HCT116 (cell line): ENCODE measurements around the gene BCAS4. TPM values are rescaled to one million over a fixed set of nuclear protein-coding genes. Genes with fewer than 3 reads are reported as not detected.

Experiments
- ATAC-seq: fragments of 200-7000 bp; cut with Tn5 transposase; 2 replicates; pipeline ENCODE4 v1.9.1; 2020; ENCODE audit warnings: mild to moderate bottlenecking, moderate library complexity
- BruUV-seq: library from RNA; stranded (reverse); fragments of 400-500 nt; replicated peaks from 2 replicates; lab custom pipeline; 2021; lab: Mats Ljungman, UMichigan
- CTCF ChIA-PET: fragments of 300-600 bp; sonication (Branson Sonifier 250); formaldehyde crosslinking; loops from one replicate; lab custom pipeline; 2021; ENCODE audit warnings: antibody characterized with exemption; lab: Charles Lee
- POLR2A ChIA-PET: fragments of 300-600, 350-600 bp; sonication (Branson Sonifier 250); formaldehyde crosslinking; loops from one replicate; lab custom pipeline; 2021; ENCODE audit warnings: antibody characterized with exemption; lab: Charles Lee
- RAD21 ChIA-PET, 2 experiments: fragments of 300-600 bp; sonication (Branson Sonifier 250); formaldehyde crosslinking; loops; one replicate each; lab custom pipeline; 2023; ENCODE audit warnings: low total read pairs in 2 of 2; ENCODE audit not compliant: uncharacterized antibody in 2 of 2, unreplicated experiment in 2 of 2, low non-redundant PET in 1 of 2; lab: Charles Lee
- DNase-seq: peaks from one replicate; pipeline ENCODE4 v3.0.0-alpha.2; 2010; ENCODE audit warnings: low read depth, low spot score
- H2AFZ ChIP-seq: fragments of 200-600 bp; shearing (Covaris generic), sonication (generic); 2 replicates; pipeline ENCODE4 v1.6.1; 2017; ENCODE audit warnings: low read depth, mixed run types, mixed read lengths, antibody characterized with exemption, low read length; ENCODE audit not compliant: poor library complexity, severe bottlenecking
- H3K27ac ChIP-seq: 2 replicates; pipeline ENCODE4 v1.5.1; 2012; ENCODE audit warnings: low read depth, low read length
- H3K27me3 ChIP-seq: fragments of 200-600 bp; sonication (generic); 2 replicates; pipeline ENCODE4 v1.6.1; 2016; ENCODE audit warnings: mixed run types, low read length, mixed read lengths; ENCODE audit not compliant: insufficient read depth
- H3K36me3 ChIP-seq, 2 experiments: fragments of 200-500 bp in 1 of 2; fragments of 200-600 bp in 1 of 2; sonication (Bioruptor generic) in 1 of 2; sonication (generic) in 1 of 2; 2 replicates each; pipeline versions ENCODE4 v1.5.1 to v1.6.1; 2014 to 2016; ENCODE audit warnings: low read length in 2 of 2, inconsistent platforms in 1 of 2, mixed read lengths in 1 of 2, mixed run types in 1 of 2; ENCODE audit not compliant: insufficient read depth in 2 of 2, control insufficient read depth in 1 of 2
- H3K4me1 ChIP-seq, 2 experiments: fragments of 200-600 bp in 1 of 2; sonication (generic) in 1 of 2; 2 replicates each; pipeline versions ENCODE4 v1.5.1 to v1.6.1; 2012 to 2017; ENCODE audit warnings: low read length in 2 of 2, inconsistent platforms in 1 of 2, mild to moderate bottlenecking in 1 of 2, mixed read lengths in 1 of 2, mixed run types in 1 of 2, moderate library complexity in 1 of 2; ENCODE audit not compliant: insufficient read depth in 2 of 2, control insufficient read depth in 1 of 2
- H3K4me2 ChIP-seq: fragments of 200-600 bp; sonication (generic); 2 replicates; pipeline ENCODE4 v1.6.1; 2017; ENCODE audit warnings: mixed run types, low read length, mixed read lengths
- H3K4me3 ChIP-seq, 2 experiments: fragments of 200-600 bp in 1 of 2; sonication (generic) in 1 of 2; replicated peaks in 1 of 2; 2 replicates each; pipeline ENCODE4 v1.5.1; 2011 to 2016; ENCODE audit warnings: low read length in 2 of 2, control low read depth in 1 of 2, low read depth in 1 of 2, mild to moderate bottlenecking in 1 of 2, mixed read lengths in 1 of 2, mixed run types in 1 of 2
- H3K79me2 ChIP-seq: fragments of 200-600 bp; sonication (generic); 2 replicates; pipeline ENCODE4 v1.6.1; 2017; ENCODE audit warnings: mild to moderate bottlenecking, mixed run types, low read length, moderate library complexity, mixed read lengths; ENCODE audit not compliant: insufficient read depth
- H3K9ac ChIP-seq: fragments of 200-600 bp; sonication (generic); 2 replicates; pipeline ENCODE4 v1.6.1; 2016; ENCODE audit warnings: low read length, mixed read lengths
- H3K9me2 ChIP-seq: fragments of 200-600 bp; sonication (generic), shearing (Covaris generic); 2 replicates; pipeline ENCODE4 v1.6.1; 2017; ENCODE audit warnings: mixed run types, mild to moderate bottlenecking, moderate library complexity; ENCODE audit not compliant: insufficient read depth
- H3K9me3 ChIP-seq, 2 experiments: fragments of 200-500 bp in 1 of 2; fragments of 200-600 bp in 1 of 2; sonication (Bioruptor generic) in 1 of 2; sonication (generic) in 1 of 2; 2 replicates each; pipeline ENCODE4 v1.6.1; 2014 to 2017; ENCODE audit warnings: low read length in 2 of 2, mixed read lengths in 2 of 2, inconsistent platforms in 1 of 2, low read depth in 1 of 2, mild to moderate bottlenecking in 1 of 2, mixed run types in 1 of 2, moderate library complexity in 1 of 2; ENCODE audit not compliant: control insufficient read depth in 1 of 2, insufficient read depth in 1 of 2
- H4K20me1 ChIP-seq: fragments of 200-600 bp; sonication (generic), shearing (Covaris generic); 2 replicates; pipeline ENCODE4 v1.6.1; 2017; ENCODE audit warnings: mixed run types, mild to moderate bottlenecking, moderate library complexity; ENCODE audit not compliant: insufficient read depth
- ATF3 ChIP-seq: IDR thresholded peaks from 2 replicates; pipeline ENCODE4 v1.6.1; 2012
- EGR1 ChIP-seq: IDR thresholded peaks from 2 replicates; pipeline ENCODE4 v1.6.1; 2012; ENCODE audit warnings: low read depth
- ELF1 ChIP-seq: IDR thresholded peaks from 2 replicates; pipeline ENCODE4 v1.6.1; 2012; ENCODE audit warnings: low read depth, borderline replicate concordance
- EZH2 ChIP-seq: fragments of 200-600 bp; sonication (generic); IDR thresholded peaks from 2 replicates; pipeline ENCODE4 v1.6.1; 2017; ENCODE audit warnings: antibody characterized with exemption, mixed run types
- FOSL1 ChIP-seq: IDR thresholded peaks from 2 replicates; pipeline ENCODE4 v1.6.1; 2012; ENCODE audit warnings: low read depth
- RAD21 ChIP-seq: IDR thresholded peaks from 2 replicates; pipeline ENCODE4 v1.6.1; 2012; ENCODE audit warnings: low read depth, mild to moderate bottlenecking
- SIN3A ChIP-seq: IDR thresholded peaks from 2 replicates; pipeline ENCODE4 v1.6.1; 2012; ENCODE audit warnings: low read depth
- SP1 ChIP-seq: IDR thresholded peaks from 2 replicates; pipeline ENCODE4 v1.6.1; 2012; ENCODE audit warnings: low read depth
- TCF7L2 ChIP-seq: IDR thresholded peaks from 2 replicates; pipeline ENCODE4 v1.7.0; 2011; ENCODE audit warnings: borderline replicate concordance, inconsistent platforms; ENCODE audit not compliant: insufficient read depth, insufficient read length; ENCODE audit errors: extremely low read depth
- YY1 ChIP-seq: IDR thresholded peaks from 2 replicates; pipeline ENCODE4 v1.6.1; 2011; ENCODE audit warnings: low read length, low read depth, moderate library complexity, mild to moderate bottlenecking; ENCODE audit not compliant: insufficient replicate concordance; ENCODE audit errors: extremely low read depth
- ZBTB33 ChIP-seq: IDR thresholded peaks from 2 replicates; pipeline ENCODE4 v1.6.1; 2011; ENCODE audit warnings: mild to moderate bottlenecking, low read length, moderate library complexity; ENCODE audit not compliant: insufficient replicate concordance; ENCODE audit errors: extremely low read depth
- ZFX ChIP-seq: fragments of 450-650 bp; IDR thresholded peaks from 2 replicates; pipeline ENCODE4 v1.6.1; 2017
- intact Hi-C: fragments of 100-400 bp; cut with micrococcal nuclease; formaldehyde crosslinking; loops from 2 replicates; pipeline ENCODE4 v1.10.0; 2022
- total RNA-seq: library from RNA; stranded (reverse); gene quantifications from one replicate; pipeline ENCODE4 v1.2.1, GENCODE V29; 2021; ENCODE audit not compliant: unreplicated experiment
- TF ChIP-seq, protein P1 (sequence below), 3 experiments: fragments of 200-600 bp in 1 of 3; sonication (generic) in 1 of 3; IDR thresholded peaks in 2 of 3; conservative IDR thresholded peaks in 1 of 3; 2 replicates each; pipeline ENCODE4 v1.5.1; 2012 to 2017; ENCODE audit warnings: low read depth in 2 of 3, low read length in 2 of 3, antibody characterized with exemption in 1 of 3, borderline replicate concordance in 1 of 3, control low read depth in 1 of 3, mild to moderate bottlenecking in 1 of 3, mixed read lengths in 1 of 3, mixed run types in 1 of 3, moderate library complexity in 1 of 3; ENCODE audit not compliant: insufficient read depth in 1 of 3
- TF ChIP-seq, protein P2 (sequence below): IDR thresholded peaks from 2 replicates; pipeline ENCODE4 v1.6.1; 2012

Gene BCAS4
- total RNA-seq, 1 experiment from 2014 or later = 18.9 TPM

- H4K20me1 ChIP-seq = peaks cover 23% of the 10 kb centered on the region; the same call in 1 of the 2 replicates
- BruUV-seq = no TSS peak
- H3K79me2 ChIP-seq = peaks cover 93% of the 10 kb centered on the region
- ChIA-PET RAD21 (no interaction called here), CTCF (interaction anchor here (1.5 kb wide), 1 partner anchor 104 kb away, joined by 3 read pairs; the partner anchor contains the start of gene BCAS4), POLR2A (no interaction called here)
- no peaks in the 10 kb centered on the region for H3K9me3 ChIP-seq
- no peaks in the 10 kb centered on the region for H3K9me2 ChIP-seq
- intact Hi-C loops = no loop called here
- H3K36me3 ChIP-seq = peaks cover 32 to 60% of the 10 kb centered on the region in 2 experiments
- no peak overlapping the region for H3K4me3 ChIP-seq
- H2AFZ ChIP-seq = no peak overlapping the region
- TF ChIP-seq ELF1 (no peak), EGR1 (no peak), EZH2 (no peak), TCF7L2 (no peak), SP1 (no peak), SIN3A (no peak)
- H3K4me1 ChIP-seq = no peaks in the 10 kb centered on the region
- DNase-seq (no peak), ATAC-seq (no peak)
- no peak overlapping the region for H3K4me2 ChIP-seq
- no peaks in the 10 kb centered on the region for H3K27me3 ChIP-seq
- H3K27ac ChIP-seq = no peak overlapping the region
- no peak overlapping the region for H3K9ac ChIP-seq
These were observed 103.6 kb downstream of the BCAS4 start for GRCh38 chr20:50898475-50898874.

GRCh38 chr20:50900261-50900660, 105.4 kb downstream of the BCAS4 start:
- no peak overlapping the region for H2AFZ ChIP-seq
- intact Hi-C loops = no loop called here
- H3K4me2 ChIP-seq = no peak overlapping the region
- CTCF ChIA-PET = interaction anchor here (1.8 kb wide), 1 partner anchor 29 kb away, joined by 9 read pairs; no protein-coding TSS in a partner anchor
- H4K20me1 ChIP-seq = peaks cover 39% of the 10 kb centered on the region; the same call in 1 of the 2 replicates
- peaks cover 95% of the 10 kb centered on the region for H3K79me2 ChIP-seq
- POLR2A ChIA-PET = no interaction called here
- H3K27me3 ChIP-seq = no peaks in the 10 kb centered on the region
- no peaks in the 10 kb centered on the region for H3K9me2 ChIP-seq
- no TSS peak for BruUV-seq
- RAD21 ChIA-PET = no interaction called here
- ATAC-seq (no peak), DNase-seq (no peak)
- H3K9me3 ChIP-seq = no peaks in the 10 kb centered on the region
- no peaks in the 10 kb centered on the region for H3K4me1 ChIP-seq
- H3K36me3 ChIP-seq = peaks cover 30 to 52% of the 10 kb centered on the region in 2 experiments
- TF ChIP-seq RAD21 (no peak), ELF1 (no peak), ZFX (no peak), EZH2 (no peak), YY1 (no peak), EGR1 (no peak), ZBTB33 (no peak), FOSL1 (no peak), ATF3 (no peak), SIN3A (no peak)
- TF ChIP-seq, protein P1, sequence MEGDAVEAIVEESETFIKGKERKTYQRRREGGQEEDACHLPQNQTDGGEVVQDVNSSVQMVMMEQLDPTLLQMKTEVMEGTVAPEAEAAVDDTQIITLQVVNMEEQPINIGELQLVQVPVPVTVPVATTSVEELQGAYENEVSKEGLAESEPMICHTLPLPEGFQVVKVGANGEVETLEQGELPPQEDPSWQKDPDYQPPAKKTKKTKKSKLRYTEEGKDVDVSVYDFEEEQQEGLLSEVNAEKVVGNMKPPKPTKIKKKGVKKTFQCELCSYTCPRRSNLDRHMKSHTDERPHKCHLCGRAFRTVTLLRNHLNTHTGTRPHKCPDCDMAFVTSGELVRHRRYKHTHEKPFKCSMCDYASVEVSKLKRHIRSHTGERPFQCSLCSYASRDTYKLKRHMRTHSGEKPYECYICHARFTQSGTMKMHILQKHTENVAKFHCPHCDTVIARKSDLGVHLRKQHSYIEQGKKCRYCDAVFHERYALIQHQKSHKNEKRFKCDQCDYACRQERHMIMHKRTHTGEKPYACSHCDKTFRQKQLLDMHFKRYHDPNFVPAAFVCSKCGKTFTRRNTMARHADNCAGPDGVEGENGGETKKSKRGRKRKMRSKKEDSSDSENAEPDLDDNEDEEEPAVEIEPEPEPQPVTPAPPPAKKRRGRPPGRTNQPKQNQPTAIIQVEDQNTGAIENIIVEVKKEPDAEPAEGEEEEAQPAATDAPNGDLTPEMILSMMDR (IDR thresholded peaks at IDR 0.05 in 2 of 3, conservative IDR thresholded peaks at IDR 0.05 in 1 of 3; ENCODE audit: borderline replicate concordance in 1 of 3, insufficient read depth in 1 of 3, low read depth in 2 of 3, low read length in 2 of 3) = no peak
- TF ChIP-seq, protein P2, sequence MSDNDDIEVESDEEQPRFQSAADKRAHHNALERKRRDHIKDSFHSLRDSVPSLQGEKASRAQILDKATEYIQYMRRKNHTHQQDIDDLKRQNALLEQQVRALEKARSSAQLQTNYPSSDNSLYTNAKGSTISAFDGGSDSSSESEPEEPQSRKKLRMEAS = no peak
- H3K9ac ChIP-seq = no peak overlapping the region
- no peak overlapping the region for H3K27ac ChIP-seq
- H3K4me3 ChIP-seq = no peak overlapping the region
